NCI-H2029 treated with DMSO at 0.1 percent for 48 hours (cell line): ENCODE data around the gene MT1G.
"Not testable (repeated sequence)": the region's sequence is repeated elsewhere in the genome, so short reads cannot be mapped to it uniquely, and the experiment has no call there.

Source experiments
- DNase-seq: peaks from one replicate; lab custom pipeline; 2025; lab: John Stamatoyannopoulos, UW

The MT1G gene

DNA sequence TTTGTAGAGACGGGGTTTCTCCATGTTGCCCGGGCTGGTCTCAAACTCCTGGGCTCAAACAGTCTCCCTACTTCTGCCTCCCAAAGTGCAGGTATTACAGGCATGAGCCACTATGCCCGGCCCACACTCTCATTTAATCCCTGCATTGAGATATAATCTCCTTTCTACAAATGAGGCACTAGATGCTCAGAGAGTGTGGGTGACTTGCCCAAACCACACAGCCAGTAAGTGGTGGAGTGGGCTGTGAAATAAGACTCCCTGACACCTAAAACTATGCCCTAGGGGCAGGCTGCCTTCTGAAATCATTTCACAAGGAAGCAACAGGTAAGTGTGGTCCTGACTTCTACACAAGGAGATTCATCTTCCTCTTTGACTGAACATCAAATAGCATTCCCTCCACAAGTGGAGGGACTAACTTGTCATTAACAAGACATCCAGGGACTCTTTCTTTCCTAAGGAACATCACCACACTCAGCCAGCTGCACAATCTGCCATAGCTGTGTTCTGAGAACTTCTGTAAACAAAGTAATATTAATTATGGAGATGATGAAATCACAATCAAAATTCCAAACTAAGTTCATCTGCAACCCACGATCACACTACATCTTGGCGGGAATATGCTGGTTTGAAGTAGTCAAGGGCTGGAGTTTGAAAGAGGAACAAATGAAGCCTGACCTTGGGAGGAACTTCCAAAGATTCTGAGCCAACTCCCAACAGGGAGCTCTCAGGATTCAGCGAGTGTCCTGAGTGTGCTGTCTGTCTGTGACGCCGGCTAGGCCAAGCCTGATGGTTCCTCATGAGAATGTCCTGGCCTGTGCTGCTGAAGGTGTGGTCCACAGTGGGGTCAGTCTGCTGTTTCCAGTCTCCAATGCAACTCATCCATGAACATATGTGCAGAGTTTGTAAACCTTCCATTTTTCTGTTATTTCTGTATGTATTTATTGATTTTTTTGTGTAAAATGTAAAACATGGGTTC, 2.3 kb downstream of the MT1G start:
- DNase-seq = not testable (repeated sequence)

GRCh38 chr16:56664506-56664905, 3.4 kb downstream of the MT1G start:
- DNase-seq = no peak

DNA sequence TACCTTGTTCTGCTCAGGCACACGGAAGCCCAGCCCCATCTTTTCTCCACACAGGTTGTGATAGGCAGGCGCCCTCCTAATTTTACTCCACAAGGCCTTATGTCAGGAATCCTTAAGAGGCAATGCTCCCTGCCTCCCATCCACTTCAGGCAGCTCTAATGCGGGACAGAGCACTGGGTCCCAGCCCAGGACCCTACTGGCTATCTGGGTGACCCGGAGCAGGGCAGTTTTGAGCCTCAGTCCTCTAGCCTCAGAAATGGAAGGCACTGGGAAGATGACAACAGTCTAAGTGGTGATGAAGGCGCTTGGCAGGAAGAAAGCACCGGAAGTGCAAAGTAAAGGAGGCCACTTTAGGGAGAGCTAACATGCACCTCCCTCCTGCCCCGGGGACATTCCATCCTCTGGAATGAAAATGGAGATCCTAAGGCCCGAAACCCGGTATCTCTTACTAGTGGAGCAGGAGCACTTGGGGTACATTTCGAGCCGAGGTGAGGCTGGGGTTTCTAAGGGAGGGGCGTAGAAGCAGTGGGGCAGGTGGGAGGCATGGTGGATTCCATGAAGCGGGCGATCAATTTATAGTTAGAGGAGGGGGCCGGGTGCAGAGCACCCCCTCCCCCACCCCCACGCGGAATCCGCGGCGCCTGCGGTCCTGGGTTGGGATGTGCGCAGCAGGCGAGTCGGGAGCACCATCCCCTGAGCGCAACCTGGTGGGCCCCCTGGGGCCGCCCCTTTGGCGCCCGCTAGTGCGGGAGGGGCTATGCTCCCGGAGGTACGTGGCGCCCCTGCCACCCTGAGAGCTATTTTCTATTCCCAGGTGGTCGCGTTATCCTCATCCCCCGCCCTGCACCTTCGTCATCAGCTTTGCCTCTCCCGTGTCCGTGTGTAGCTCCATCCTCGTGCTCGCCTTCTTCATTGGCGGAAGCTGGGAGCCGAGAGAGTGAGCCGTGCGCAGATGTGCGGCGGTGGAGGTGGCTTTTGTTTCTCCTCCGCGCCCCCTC, 5.2 kb downstream of the MT1G start:
- no peak for DNase-seq

DNA sequence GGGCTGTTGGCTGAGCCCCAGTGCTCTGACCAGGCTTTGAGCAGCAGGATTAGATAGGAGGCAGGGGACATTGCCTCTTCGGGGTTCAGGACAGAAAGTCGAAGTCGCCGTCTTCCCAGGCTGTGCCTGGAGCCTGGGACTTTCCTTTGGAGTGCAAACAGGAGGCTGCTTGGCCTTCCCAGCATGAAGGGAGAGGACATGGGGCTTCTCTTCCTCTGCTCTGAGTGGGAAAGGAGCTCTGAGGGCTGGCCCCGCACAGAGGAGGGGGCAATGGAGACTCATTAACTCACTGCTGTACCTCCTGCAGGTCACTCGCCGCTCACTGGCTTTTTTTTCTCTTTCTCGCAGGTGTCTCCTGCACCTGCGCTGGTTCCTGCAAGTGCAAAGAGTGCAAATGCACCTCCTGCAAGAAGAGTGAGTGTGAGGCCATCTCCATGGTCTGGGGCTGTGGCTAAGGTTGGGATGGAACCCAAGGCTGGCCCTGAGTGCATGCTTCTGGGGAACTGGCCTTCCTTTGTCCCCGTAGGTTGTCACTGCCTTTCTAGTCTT, 9.5 kb downstream of the MT1G start:
- DNase-seq = no peak

DNA sequence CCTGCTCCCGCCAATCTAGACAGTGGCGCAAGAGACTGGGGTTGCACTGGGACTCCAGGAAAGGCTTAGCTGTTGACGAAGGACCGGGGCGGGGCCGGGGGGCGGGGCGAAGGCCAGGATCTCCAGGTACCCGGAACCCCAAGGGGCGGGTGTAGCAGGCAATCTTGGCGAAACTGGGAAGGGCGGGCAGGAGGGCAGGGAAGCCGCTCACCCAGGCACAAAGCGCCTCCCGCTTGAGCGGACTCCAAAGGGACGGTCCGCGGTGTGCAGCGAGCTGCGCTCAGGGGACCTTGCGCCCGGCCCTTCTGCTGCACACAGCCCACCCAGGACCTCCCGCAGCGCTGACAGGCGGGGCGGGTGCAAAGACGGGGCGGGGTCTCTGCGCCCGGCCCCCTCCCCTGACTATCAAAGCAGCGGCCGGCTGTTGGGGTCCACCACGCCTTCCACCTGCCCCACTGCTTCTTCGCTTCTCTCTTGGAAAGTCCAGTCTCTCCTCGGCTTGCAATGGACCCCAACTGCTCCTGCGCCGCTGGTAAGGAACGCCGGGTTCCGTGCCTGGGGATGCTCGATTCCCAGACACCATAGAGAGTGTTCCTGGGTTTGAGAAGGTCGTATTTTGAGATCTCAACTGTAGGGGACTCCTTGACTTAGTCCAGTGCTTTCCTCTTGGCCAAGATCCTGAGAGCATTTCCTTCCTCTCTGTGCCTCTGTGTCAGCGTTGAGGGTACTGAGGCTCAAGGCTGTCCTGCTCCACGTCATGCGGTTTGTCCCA, 10.1 kb downstream of the MT1G start, which contains the start of gene MT1F:
Gene MT1F (plus strand): TSS at position 405 of the 772 bp plus-strand sequence. CDS start 100 bp downstream, at position 505.
- no peak for DNase-seq

DNA sequence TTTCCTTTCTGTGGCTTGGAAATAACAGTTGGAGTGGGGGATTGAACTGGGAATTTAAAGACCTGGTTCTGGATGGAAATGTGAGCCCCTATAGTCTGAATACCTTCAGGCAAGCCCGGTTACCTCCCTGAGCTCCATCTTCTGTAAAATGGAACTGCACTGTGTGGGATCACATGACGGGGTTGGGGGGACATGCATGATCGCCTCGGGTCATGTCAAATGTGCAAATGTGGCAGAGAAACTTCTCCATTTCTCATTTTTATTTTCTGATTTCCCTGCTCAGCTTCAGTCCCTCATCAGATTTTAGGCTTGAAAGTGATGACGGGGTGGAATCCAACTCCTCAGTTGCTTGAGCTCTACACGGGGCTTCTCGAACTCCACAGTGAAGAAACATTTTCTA, 14.6 kb downstream of the MT1G start:
- DNase-seq = no peak

- no peak for DNase-seq
These were observed 15.3 kb downstream of the MT1G start for GRCh38 chr16:56652600-56652999.

GRCh38 chr16:56651586-56651985, 16.3 kb downstream of the MT1G start, which contains the start of gene MT1B:
MT1B (plus strand) TSS chr16:56651886; CDS start chr16:56651954, 68 bp downstream.
- no peak for DNase-seq

DNA sequence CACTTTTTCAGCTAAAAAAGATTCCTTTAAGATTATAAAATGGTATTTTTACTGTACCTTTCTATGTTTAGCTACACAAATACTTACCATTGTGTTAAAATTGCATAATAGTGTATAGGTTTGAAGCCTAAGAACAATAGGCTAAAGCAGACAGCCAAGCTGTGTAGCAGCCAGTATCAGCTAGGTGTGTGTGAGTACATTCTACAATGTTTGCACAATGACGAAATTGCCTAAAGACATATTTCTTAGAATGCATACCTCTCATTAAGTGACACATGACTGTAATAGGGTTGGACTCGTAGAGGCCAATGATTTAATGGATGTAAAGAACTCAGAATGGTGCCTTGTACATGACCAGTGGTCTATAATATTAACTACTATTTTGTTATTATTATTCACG, 18.0 kb downstream of the MT1G start:
- no peak for DNase-seq

GRCh38 chr16:56649271-56649670, 18.6 kb downstream of the MT1G start:
- DNase-seq = no peak

DNA sequence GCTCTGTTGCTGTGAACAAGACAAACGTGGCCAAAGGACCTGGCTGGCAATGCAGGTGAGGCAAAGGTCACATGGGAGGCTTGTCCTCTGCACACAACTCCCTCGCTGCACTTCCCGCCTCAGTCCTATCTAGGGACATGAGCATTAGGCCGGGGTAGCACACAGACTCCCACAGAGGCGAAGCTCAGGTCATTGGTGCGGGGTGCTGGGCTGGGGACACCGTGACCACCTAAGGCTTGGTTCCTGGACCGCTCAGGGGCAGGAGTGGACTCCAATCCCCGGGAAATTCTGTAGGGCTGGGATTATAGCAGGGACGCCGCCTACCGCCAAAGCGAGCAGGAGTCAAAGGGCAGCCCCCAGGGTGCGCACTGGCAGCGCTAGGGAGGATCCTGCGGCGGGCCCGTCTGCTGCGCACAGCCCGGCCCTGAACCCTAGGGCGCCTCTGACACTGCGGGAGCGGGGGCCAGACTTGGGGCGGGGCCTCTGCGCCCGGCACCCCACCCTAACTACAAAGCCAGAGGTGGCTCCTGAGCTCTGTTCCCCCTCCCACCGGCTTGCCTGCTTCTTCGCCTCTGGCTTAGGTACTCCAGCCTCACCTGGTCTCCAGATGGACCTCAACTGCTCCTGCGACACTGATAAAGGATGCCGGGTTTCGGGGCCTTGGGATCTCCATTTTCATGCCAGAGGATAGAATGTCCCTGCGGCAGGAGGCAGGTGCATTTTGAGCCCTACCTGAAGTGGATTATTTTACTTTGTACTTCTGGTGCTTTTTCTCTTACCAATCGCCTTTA, 20.0 kb downstream of the MT1G start:
- no peak for DNase-seq

- no peak for DNase-seq
These were observed 22.0 kb downstream of the MT1G start for GRCh38 chr16:56645838-56646237.

DNA sequence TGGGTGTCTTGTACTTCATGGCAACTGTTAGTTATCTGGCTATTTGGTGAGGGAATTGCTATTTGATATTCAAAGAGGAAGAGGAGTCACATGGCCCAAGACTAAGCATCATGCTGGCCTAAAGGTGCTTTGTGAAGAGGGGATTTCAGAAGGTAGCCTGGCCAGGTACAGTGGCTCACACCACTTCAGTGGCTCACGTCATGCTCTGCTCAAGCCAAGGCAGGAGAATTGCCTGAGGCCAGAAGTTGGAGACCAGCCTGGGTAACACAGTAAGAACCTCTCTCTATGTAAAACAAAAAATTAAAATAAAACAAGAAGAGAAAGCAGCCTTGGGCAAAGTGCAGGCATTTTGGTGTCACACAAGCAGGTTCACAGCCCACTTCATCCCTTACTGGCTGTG, 22.6 kb downstream of the MT1G start:
- DNase-seq = no peak

GRCh38 chr16:56643833-56644232, 24.0 kb downstream of the MT1G start:
- DNase-seq = no peak

DNA sequence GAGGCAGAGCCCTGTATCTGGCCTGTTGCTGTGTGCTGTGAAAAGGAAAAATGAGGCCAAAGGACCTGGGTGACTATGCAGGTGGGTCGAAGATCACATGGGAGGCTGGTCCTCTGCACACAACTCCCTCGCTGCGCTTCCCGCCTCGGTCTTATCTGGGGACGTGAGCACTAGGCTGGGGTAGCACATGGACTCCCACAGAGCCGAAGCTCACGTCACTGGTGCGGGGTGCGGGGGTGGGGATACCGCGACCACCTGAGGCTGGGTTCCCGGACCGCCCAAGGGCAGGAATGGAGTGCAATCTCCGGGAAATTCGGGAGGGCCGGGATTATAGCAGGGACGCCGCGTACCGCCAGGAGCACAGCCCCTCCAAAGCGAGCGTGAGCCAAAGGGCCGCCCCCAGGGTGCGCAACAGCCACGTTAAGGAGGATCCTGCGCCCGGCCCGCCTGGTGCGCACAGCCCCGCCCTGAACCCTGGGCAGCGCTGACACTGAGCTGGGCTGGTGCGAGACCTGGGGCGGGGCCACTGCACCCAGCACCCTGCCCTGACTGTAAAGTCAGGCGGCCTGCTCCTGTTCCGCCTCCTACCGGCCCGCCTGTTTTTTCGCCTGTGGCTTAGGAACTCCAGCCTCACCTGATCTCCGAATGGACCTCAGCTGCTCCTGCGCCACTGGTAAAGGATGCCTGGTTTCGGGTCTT, 24.6 kb downstream of the MT1G start:
- no peak for DNase-seq

GRCh38 chr16:56641166-56641565, 26.7 kb downstream of the MT1G start:
- no peak for DNase-seq

- DNase-seq = no peak
These were observed 27.8 kb downstream of the MT1G start for GRCh38 chr16:56640076-56640475.

DNA sequence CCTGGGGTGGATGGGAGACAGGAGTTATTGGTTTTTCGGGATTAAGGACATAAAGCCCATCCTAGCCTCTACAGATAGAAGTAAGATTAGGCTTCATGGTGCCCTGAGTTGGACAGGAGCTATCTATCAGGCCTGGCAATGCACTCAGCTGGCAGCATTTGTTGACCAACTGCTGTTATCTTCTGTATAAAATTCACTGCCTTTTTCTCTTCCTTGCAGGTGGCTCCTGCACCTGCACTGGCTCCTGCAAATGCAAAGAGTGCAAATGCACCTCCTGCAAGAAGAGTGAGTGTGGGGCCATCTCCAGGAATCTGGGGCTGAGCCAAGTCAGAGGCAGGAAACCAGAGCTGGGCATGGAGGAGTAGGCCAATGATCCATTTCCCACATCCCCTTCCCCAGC, 28.8 kb downstream of the MT1G start:
- no peak for DNase-seq

DNA sequence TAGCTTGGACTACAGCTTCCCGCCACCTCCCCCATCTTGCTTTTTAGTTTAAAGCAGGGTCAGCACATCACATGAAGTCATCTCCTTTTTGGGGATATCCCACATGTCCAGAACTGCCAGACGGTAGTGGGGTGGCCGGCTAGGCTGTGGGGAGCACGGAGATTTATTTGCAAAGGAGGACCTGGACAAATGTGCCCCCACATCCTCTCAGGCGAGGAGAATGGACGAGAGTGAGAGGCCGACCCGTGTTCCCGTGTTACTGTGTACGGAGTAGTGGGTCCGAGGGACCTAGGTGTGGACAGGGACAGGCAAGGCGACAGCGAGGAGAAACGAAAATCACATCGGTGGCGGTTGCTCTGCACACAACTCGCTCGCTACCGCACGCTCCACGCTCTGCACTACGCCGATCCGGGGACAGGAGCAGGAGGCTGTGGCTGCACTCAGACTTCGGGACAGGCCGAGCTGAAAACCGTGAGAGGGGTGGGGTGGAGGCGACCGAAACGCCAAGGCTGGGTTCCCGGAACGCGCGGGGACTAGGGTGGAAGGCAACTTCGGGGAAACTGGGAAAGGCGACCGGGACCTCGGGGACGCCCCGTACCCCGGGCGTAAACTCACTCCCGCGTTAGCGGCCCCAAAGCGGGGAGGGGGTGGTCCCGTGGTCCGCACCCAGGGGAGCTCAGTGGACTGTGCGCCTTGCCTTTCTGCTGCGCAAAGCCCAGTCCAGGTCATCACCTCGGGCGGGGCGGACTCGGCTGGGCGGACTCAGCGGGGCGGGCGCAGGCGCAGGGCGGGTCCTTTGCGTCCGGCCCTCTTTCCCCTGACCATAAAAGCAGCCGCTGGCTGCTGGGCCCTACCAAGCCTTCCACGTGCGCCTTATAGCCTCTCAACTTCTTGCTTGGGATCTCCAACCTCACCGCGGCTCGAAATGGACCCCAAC, 29.8 kb downstream of the MT1G start, which contains the start of gene MT1A:
Gene MT1A (plus strand): TSS at position 853 of the 937 bp plus-strand sequence. CDS start 73 bp downstream, at position 926.
- no peak for DNase-seq
